Coronary artery (tissue), 2 donors: ENCODE measurements around the gene LRRC25.
"Not testable (repeated sequence)": the region's sequence is repeated elsewhere in the genome, so short reads cannot be mapped to it uniquely, and the experiment has no call there.

Experiments used
- DNase-seq: peaks from one replicate; pipeline ENCODE4 v3.0.0-alpha.2; 2017; ENCODE audit warnings: low spot score
- H3K27ac ChIP-seq, 2 donors: fragments of 200-600 bp; sonication (generic); one replicate each; pipeline ENCODE4 v1.5.1; 2016 to 2019
- H3K4me3 ChIP-seq: fragments of 200-600 bp; sonication (generic); 2 replicates; pipeline ENCODE4 v1.5.1; 2016; ENCODE audit warnings: mild to moderate bottlenecking, moderate library complexity
- CTCF ChIP-seq: fragments of 200-600 bp; sonication (generic); IDR thresholded peaks from one replicate; pipeline ENCODE4 v1.5.1; 2019; ENCODE audit warnings: antibody characterized with exemption

Gene LRRC25

GRCh38 chr19:18368504-18369222 lies 28.8 kb downstream of the LRRC25 start:
- Histone ChIP-seq H3K4me3 (no peak overlapping the region), H3K27ac (no peak overlapping the region)
- no peak for DNase-seq
- TF ChIP-seq CTCF = no peak

GRCh38 chr19:18366021-18366435 lies 31.4 kb downstream of the LRRC25 start:
- no peak overlapping the region for H3K4me3 ChIP-seq
- DNase-seq = no peak
- TF ChIP-seq CTCF = no peak
- H3K27ac ChIP-seq = peak overlapping the region in 1 of 2 donors; percentile 75

- peak overlapping the region; percentile 25 for H3K4me3 ChIP-seq
- H3K27ac ChIP-seq = peak overlapping the region; percentile 57 to 75
- no peak for TF ChIP-seq CTCF
- no peak for DNase-seq
Observed at GRCh38 chr19:18364826-18365528, 32.4 kb downstream of the LRRC25 start.

GRCh38 chr19:18364277-18364825 lies 33.1 kb downstream of the LRRC25 start:
- not testable (repeated sequence) for DNase-seq
- Histone ChIP-seq H3K27ac (peak overlapping the region; percentile 57 to 75), H3K4me3 (peak overlapping the region; percentile 25)

GRCh38 chr19:18363787-18364186 lies 33.6 kb downstream of the LRRC25 start:
- DNase-seq = no peak
- Histone ChIP-seq H3K4me3 (no peak overlapping the region), H3K27ac (no peak overlapping the region)
- TF ChIP-seq CTCF = no peak

GRCh38 chr19:18362934-18363542 lies 34.4 kb downstream of the LRRC25 start:
- Histone ChIP-seq H3K4me3 (no peak overlapping the region), H3K27ac (no peak overlapping the region)
- DNase-seq = no peak
- TF ChIP-seq CTCF = no peak

- no peak for DNase-seq
- H3K4me3 ChIP-seq = no peak overlapping the region
- TF ChIP-seq CTCF = no peak
Observed at GRCh38 chr19:18361646-18362045, 35.8 kb downstream of the LRRC25 start.

More at GRCh38 chr19:18361646-18362045, 35.8 kb downstream of the LRRC25 start:
- H3K27ac ChIP-seq = no peak overlapping the region
